HuH-7 (cell line): Measurements from ENCODE around the gene FGF14.

Experiments used
- DNase-seq: peaks from one replicate; pipeline ENCODE4 v3.0.0; 2011; ENCODE audit warnings: low spot score

The FGF14 gene

GRCh38 chr13:102401766-102402165 lies at the start of gene FGF14:
FGF14 (minus strand) TSS chr13:102402048.
- DNase-seq, result no peak

DNA sequence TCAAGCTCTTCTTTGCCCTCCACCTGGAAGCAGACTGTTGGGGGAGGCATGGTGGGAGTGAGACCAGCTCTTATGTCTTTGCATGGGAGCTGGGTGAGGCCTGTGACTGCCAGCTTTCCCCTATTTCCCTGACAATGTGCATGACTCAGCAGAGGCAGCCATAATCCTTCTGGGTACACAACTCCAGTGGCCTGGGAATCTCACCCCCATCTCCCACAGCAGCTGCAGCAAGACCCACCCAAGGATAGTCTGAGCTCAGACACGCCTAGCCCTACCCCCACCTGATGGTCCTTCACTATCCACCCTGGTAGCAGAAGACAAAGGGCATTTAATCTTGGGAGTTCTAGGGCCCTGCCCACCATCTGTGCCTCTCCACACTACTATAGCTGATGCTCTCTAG lies 41.4 kb upstream of the FGF14 start:
- DNase-seq, result no peak

DNA sequence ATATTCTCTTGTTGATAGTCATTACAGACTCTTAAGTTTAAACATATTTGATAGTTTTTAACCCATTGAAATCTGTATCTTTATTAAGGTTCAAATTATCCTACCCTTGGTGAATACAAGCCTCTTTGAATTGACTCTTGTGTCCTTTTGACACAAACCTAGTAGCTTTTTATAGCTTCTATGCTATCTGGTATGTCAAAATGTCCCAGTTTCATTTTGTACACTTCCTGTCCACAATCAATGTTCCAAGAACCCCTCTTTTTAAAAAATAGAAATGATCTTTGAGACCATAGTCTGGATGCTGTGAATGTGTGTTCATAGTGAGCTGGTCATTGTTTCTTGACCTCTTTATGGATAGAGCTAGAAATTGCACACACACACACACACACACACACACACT lies 39.2 kb upstream of the FGF14 start:
- no peak for DNase-seq

- DNase-seq, result no peak
Measured at GRCh38 chr13:102440259-102440936, 38.5 kb upstream of the FGF14 start.

- DNase-seq, result no peak
Measured at GRCh38 chr13:102422690-102423089, 20.8 kb upstream of the FGF14 start.

GRCh38 chr13:102405499-102406100 lies 3.8 kb upstream of the FGF14 start:
- no peak for DNase-seq

GRCh38 chr13:102402290-102402689 lies 442 bp upstream of the FGF14 start:
- no peak for DNase-seq

- no peak for DNase-seq
Measured at GRCh38 chr13:102401265-102401664, 583 bp downstream of the FGF14 start.

GRCh38 chr13:102400675-102401145 lies 1.1 kb downstream of the FGF14 start:
- DNase-seq, result no peak

DNA sequence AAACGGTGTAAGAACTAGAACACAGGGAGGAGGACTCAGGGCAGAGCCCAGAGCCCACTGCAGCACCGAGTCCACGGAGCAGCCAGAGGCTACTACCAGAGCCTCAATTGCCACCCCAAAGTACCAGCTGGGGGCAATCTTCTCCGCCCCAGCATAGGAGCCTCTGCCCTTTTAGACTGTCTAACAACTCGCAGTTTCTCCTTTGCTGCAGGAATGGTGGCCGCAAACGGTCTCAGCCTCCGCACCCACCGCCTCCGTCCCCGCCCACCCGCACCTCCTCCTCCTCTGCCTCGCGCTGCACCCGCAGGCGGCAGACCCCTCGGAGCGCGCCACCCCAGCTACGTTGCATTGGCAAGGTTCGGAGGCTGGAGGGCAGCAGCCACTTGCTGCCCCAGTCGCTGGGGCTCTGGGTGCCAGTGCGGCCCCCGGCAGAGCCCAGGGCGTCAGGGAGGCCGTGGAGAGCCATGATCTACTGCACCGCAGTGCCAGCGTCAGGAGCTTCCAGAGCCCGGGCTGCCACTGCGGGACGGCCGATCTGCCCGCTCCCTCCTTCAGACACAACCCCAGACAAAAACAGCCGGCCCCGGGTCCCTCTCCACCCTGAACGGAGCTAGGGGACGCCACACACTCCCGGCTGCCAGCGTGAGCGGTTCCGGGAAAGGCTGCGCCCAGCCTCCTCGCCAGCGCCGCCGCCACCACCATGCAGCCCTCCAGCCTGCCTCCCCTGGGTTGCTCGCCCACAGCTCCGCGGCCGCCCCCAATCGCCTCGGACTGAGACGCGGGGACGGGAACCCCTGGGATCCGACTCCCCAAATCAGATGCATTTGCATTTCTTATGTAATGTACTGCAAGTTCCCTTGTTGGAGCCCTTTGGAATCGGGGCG lies 1.8 kb downstream of the FGF14 start:
- no peak for DNase-seq

GRCh38 chr13:102395939-102396338 lies 5.9 kb downstream of the FGF14 start:
- no peak for DNase-seq

- DNase-seq, result no peak
Measured at GRCh38 chr13:102395174-102395573, 6.7 kb downstream of the FGF14 start.

GRCh38 chr13:102394158-102395053 lies 7.4 kb downstream of the FGF14 start:
- DNase-seq, result no peak

DNA sequence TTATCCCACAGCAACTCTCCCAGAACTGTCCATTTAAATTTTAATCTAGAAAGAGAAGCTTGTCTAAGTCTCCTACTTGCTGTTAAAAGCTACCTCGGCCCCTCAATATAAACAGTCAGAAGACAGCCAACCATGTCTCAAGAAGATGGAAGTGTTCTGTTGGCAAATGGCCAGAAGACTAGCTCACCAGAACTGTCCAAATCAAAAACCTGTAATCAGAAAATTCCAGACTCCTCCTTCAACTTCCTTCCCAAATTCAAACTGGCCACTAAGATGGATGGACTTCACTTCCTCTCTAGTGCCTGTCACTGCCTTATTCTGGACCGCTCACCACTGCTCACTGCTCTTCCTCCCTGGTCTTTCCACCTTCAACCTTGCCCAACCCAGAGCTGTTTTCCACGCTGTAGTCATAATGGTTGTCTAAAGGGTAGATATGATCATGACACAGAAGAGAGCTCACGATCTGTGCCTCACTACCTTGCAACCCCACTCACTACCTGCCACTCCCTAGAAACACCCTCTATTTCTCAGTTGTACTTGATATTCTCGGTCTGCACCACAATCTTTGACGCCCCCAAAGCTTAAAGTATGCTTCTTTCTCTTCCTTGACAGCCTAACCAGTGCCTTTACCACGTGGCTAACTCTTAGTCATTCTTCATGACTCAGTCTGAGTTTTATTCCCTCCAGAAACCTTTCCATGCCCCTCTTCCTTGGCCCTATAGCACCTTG lies 9.2 kb downstream of the FGF14 start:
- no peak for DNase-seq

- DNase-seq, result no peak
Measured at GRCh38 chr13:102386461-102386860, 15.4 kb downstream of the FGF14 start.

DNA sequence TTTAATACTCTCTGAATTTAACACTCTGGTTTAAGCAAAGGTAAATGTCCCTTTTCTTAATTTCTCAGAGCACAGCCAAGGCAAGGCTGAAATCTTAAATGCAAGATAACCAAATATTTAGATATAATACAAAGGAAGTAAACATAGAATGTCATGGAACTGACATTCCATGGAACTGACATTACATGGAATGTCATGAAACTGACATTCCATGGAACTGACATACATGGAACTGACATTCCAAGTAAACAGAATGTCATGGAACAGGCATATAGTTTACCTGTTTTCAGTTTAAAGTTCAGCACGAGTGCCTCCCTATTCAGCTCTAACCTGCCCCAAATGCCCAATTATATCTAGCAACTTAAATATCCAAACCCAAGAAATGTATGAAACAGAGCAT lies 21.8 kb downstream of the FGF14 start:
- DNase-seq, result no peak

DNA sequence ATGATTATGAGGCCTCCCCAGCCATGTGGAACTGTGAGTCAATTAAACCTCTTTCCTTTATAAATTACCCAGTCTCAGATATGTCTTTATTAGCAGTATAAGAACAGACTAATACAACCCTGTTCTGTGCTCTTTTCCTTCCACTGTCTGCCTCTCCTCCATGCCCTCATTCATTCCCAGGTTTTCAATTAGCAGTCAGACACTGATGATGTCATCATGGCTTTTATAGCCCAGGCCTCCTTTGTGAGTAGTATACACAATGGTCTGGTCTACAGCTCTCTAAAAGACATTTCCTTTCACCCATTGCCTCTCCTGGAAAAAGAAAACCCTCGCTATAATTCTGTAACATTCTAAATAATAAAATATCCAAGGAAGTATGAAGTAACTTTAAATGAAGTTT lies 25.5 kb downstream of the FGF14 start:
- DNase-seq, result no peak

- no peak for DNase-seq
Measured at GRCh38 chr13:102374726-102375125, 27.1 kb downstream of the FGF14 start.

DNA sequence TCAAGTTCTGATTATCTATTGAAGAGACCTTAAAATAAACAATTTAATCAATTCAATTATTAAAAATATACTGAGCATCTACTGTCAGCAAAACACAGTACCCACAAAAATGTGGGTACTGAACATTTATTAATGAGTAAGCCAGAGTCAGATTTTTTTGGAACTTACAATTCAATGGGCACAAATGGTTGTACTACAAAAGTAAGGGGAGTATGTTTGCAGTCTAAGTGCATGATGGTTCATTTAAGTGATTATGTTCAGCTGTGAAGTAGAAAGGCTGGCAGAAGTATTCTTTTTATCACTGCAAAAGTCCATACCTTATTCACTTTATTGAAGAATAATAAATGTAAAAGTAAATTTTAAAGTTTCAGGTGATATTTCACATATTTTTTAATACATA lies 27.6 kb downstream of the FGF14 start:
- DNase-seq, result no peak

DNA sequence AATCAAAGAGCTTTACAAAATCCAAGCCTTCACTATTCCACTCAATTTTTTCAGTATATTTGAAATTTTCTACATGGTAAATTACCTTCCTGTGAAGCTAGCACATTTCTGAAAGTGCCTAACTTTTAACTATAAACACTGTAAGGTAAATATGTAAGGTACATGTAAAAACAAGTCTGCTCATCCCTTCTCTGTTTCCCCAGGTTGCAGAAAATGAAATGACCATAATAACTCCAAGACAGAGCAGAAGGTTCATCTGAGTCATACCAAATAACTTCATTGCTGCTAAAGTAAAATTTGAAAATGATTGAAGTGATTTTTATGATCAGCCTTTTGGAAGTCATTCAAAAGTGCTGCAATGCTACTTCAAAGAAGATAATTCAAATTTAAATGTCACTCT lies 28.6 kb downstream of the FGF14 start:
- DNase-seq, result no peak

DNA sequence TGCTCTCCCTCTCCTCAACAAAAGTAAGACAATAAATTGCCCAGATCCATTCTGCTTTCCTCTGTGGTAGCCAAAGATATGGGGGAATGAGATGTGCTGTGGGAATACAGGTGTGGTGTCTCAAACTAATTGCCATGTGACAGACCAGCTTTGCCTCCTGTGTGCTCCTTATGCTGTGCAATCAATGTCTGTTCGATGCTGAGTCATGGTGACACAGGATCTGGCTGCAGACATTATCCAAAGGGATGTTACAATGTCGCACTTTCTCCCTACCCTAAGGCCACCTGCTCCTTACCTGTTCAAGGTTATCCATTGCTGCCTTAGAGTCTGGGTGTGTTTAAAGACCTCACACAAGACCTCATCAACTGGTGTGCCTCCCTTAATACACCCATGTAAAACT lies 32.5 kb downstream of the FGF14 start:
- no peak for DNase-seq
